ENCODE data around the gene APC.
"Not testable (repeated sequence)": the region's sequence is repeated elsewhere in the genome, so short reads cannot be mapped to it uniquely, and the experiment has no call there.

Gene APC

GRCh38 chr5:112860929-112861637 is 123.4 kb downstream of the APC start, which contains the start of gene SRP19:
TSS of gene SRP19 (plus strand) at chr5:112861287. CDS start at chr5:112861377, 90 bp downstream.
- DNase-seq: peak; percentile 98

- no peak for DNase-seq
Measured at GRCh38 chr5:112861638-112861985, 123.9 kb downstream of the APC start.

- no peak for DNase-seq
Measured at GRCh38 chr5:112862085-112862484, 124.4 kb downstream of the APC start.

- DNase-seq: no peak
Measured at GRCh38 chr5:112863549-112863948, 125.9 kb downstream of the APC start.

- no peak for DNase-seq
Measured at GRCh38 chr5:112865128-112865527, 127.4 kb downstream of the APC start.

GRCh38 chr5:112866739-112867138 is 129.1 kb downstream of the APC start:
- DNase-seq: no peak

- no peak for DNase-seq
Measured at GRCh38 chr5:112867411-112867810, 129.7 kb downstream of the APC start.

- no peak for DNase-seq
Measured at GRCh38 chr5:112869948-112870347, 132.3 kb downstream of the APC start.

- no peak for DNase-seq
Measured at GRCh38 chr5:112870966-112871365, 133.3 kb downstream of the APC start.

- no peak for DNase-seq
Measured at GRCh38 chr5:112876362-112876761, 138.7 kb downstream of the APC start.

GRCh38 chr5:112878101-112878500 is 140.4 kb downstream of the APC start:
- DNase-seq: no peak

- DNase-seq: no peak
Measured at GRCh38 chr5:112878760-112879159, 141.1 kb downstream of the APC start.

GRCh38 chr5:112880219-112880964 is 142.7 kb downstream of the APC start:
- DNase-seq: no peak

GRCh38 chr5:112883192-112883591 is 145.5 kb downstream of the APC start:
- no peak for DNase-seq

- DNase-seq: no peak
Measured at GRCh38 chr5:112885001-112885400, 147.3 kb downstream of the APC start.

GRCh38 chr5:112886975-112887374 is 149.3 kb downstream of the APC start:
- DNase-seq: no peak

GRCh38 chr5:112892066-112892465 is 154.4 kb downstream of the APC start:
- not testable (repeated sequence) for DNase-seq

GRCh38 chr5:112892776-112893175 is 155.1 kb downstream of the APC start:
- no peak for DNase-seq

- DNase-seq: no peak
Measured at GRCh38 chr5:112895682-112896081, 158.0 kb downstream of the APC start.
